K562 (cell line): ENCODE results near the gene RAI1. TPM values are rescaled to one million over a fixed set of nuclear protein-coding genes. Genes with fewer than 3 reads are reported as not detected.

Experiments used
- ARID4B ChIP-seq: sonication (generic); formaldehyde crosslinking; IDR thresholded peaks from 2 replicates; pipeline ENCODE4 v1.8.0; 2022; ENCODE audit warnings: mild to moderate bottlenecking, missing genetic modification reagents
- CBX2 ChIP-seq: fragments of 200-600 bp; sonication (generic); IDR thresholded peaks from one replicate; pipeline ENCODE4 v1.6.1; 2012; ENCODE audit warnings: mild to moderate bottlenecking, low read length, inconsistent platforms; ENCODE audit not compliant: insufficient read depth, poor library complexity, severe bottlenecking
- CREM ChIP-seq: IDR thresholded peaks from 2 replicates; pipeline ENCODE4 v1.6.1; 2014; ENCODE audit warnings: antibody characterized with exemption, low read depth
- DPF2 ChIP-seq: fragments of 450-650 bp; IDR thresholded peaks from 2 replicates; pipeline ENCODE4 v1.6.1; 2016
- FOXK2 ChIP-seq, 2 experiments: fragments of 450-650 bp; IDR thresholded peaks in 1 of 2; conservative IDR thresholded peaks in 1 of 2; 2 replicates each; pipeline ENCODE4 v1.6.1; 2016; ENCODE audit warnings: low read depth in 2 of 2, mild to moderate bottlenecking in 1 of 2
- GATAD2B ChIP-seq: fragments of 450-650 bp; IDR thresholded peaks from 2 replicates; pipeline ENCODE4 v1.6.1; 2017; ENCODE audit warnings: mild to moderate bottlenecking, borderline replicate concordance
- HIVEP1 ChIP-seq: fragments of 250-450 bp; sonication (Bioruptor Pico); IDR thresholded peaks from 2 replicates; pipeline ENCODE4 v1.4.0; 2020; ENCODE audit warnings: mild to moderate bottlenecking
- JUN ChIP-seq, 2 experiments: sonication (generic) in 1 of 2; formaldehyde crosslinking in 1 of 2; IDR thresholded peaks; 2 replicates each; pipeline versions ENCODE4 v1.6.1 to v1.8.0; 2012 to 2022; ENCODE audit warnings: borderline replicate concordance in 2 of 2, mild to moderate bottlenecking in 2 of 2, improper control_type of control experiment in 1 of 2, low read depth in 1 of 2, low read length in 1 of 2, missing genetic modification reagents in 1 of 2
- KAT8 ChIP-seq: fragments of 450-650 bp; IDR thresholded peaks from 2 replicates; pipeline ENCODE4 v1.6.1; 2016; ENCODE audit warnings: low read depth, mild to moderate bottlenecking
- MIER1 ChIP-seq: fragments of 450-650 bp; IDR thresholded peaks from 2 replicates; pipeline ENCODE4 v1.6.1; 2016; ENCODE audit warnings: antibody characterized with exemption, mild to moderate bottlenecking, low read depth
- RBM34 ChIP-seq: fragments of 200-400 bp; formaldehyde crosslinking; IDR thresholded peaks from 2 replicates; pipeline ENCODE4 v1.6.1; 2018; ENCODE audit warnings: low read length, borderline replicate concordance; ENCODE audit not compliant: insufficient read depth
- RFX5 ChIP-seq: IDR thresholded peaks from 2 replicates; pipeline ENCODE4 v1.6.1; 2011; ENCODE audit warnings: low read depth, mild to moderate bottlenecking, improper control_type of control experiment, low read length
- SAFB2 ChIP-seq: fragments of 200-400 bp; formaldehyde crosslinking; IDR thresholded peaks from 2 replicates; pipeline ENCODE4 v1.6.1; 2018; ENCODE audit warnings: borderline replicate concordance, low read length, low read depth, moderate library complexity; ENCODE audit not compliant: severe bottlenecking
- U2AF1 ChIP-seq: fragments of 200-400 bp; formaldehyde crosslinking; optimal IDR thresholded peaks from 2 replicates; pipeline ENCODE3; 2017; ENCODE audit warnings: mild to moderate bottlenecking, low read depth, low read length, moderate library complexity
- ZKSCAN8 ChIP-seq: fragments of 200-800 bp; sonication (Bioruptor generic); IDR thresholded peaks from 2 replicates; pipeline ENCODE4 v1.6.1; 2016; ENCODE audit warnings: missing genetic modification characterization, missing compliant biosample characterization
- ZNF280B ChIP-seq: fragments of 250-450 bp; sonication (Bioruptor Pico); IDR thresholded peaks from 2 replicates; pipeline ENCODE4 v1.5.1; 2021; ENCODE audit warnings: mild to moderate bottlenecking
- ZNF354B ChIP-seq: fragments of 250-450 bp; sonication (Bioruptor Pico); IDR thresholded peaks from 2 replicates; pipeline ENCODE4 v1.4.0; 2020
- ZNF830 ChIP-seq: fragments of 250-450 bp; sonication (Bioruptor Pico); IDR thresholded peaks from 2 replicates; pipeline ENCODE4 v1.5.0; 2021; ENCODE audit warnings: mild to moderate bottlenecking
- polyA plus RNA-seq, 8 experiments: library from polyadenylated mRNA; depleted of rRNA in 4 of 8; stranded (reverse) in 5 of 8; unstranded in 3 of 8; fragments of >200 nt; fragmentation: Nextera tagmentation in 2 of 8; fragmentation: Illumina TruSeq in 1 of 8; extraction: Ambion mirVana in 2 of 8; extraction: Trizol in 1 of 8; gene quantifications; 2 replicates each; pipeline versions ENCODE4 v1.2.1 to v1.2.3, GENCODE V29; 2011 to 2014; ENCODE audit warnings: inconsistent platforms in 1 of 8, missing spikeins in 1 of 8
- total RNA-seq, 7 experiments: library from RNA; depleted of rRNA in 6 of 7; stranded (reverse); fragments of >200 nt in 6 of 7; fragmentation: Illumina TruSeq in 2 of 7; extraction: Trizol in 2 of 7; gene quantifications; 2 replicates each; pipeline versions ENCODE4 v1.2.1 to v1.2.3, GENCODE V29; 2011 to 2021; ENCODE audit warnings: low replicate concordance in 1 of 7
- TF ChIP-seq, protein P1 (sequence below): sonication (generic); formaldehyde crosslinking; IDR thresholded peaks from 2 replicates; pipeline ENCODE4 v1.8.1; 2023; ENCODE audit warnings: mild to moderate bottlenecking, missing genetic modification reagents
- TF ChIP-seq, protein P2 (sequence below), 2 experiments: fragments of 250-450 bp in 1 of 2; fragments of 450-650 bp in 1 of 2; sonication (Bioruptor Pico) in 1 of 2; IDR thresholded peaks; 2 replicates each; pipeline versions ENCODE4 v1.6.1 to v1.8.0; 2016 to 2021; ENCODE audit warnings: mild to moderate bottlenecking in 2 of 2, moderate library complexity in 2 of 2, missing compliant biosample characterization in 1 of 2, missing genetic modification characterization in 1 of 2

Gene RAI1
- total and polyA plus RNA-seq, 9 of the 15 experiments (the other 6 are each of a cell fraction or from before 2014, with no cell fraction given) = 0.68 to 19.9 (median 5.5) TPM

DNA sequence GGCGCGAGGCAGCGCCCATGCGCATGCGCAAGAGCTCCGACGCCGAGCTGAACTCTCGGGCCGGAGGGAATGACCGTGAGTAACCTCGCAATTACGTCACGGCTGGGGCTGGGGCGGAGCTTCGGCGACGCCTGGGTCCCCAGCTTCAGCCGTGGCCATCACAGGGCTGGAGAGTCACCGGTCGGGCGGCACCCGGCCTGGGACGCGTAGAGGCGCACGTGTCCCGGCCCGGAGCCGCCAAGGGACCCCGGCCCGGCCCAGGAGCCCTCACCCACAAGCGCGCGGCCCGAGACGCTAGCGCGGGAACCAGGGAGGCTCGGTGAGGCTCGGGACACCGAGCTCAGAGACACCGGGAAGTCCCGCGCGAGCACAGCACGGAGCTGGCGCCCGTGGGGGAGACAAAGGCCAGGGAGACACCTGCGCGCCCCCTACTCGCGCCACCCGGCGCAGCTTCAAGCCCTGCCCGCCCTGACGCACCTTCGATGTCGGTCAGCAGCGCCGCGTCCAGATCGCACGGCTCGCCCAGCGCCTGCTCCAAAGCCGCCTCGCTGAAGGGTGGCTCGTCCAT is 155.1 kb downstream of the RAI1 start (continued):
- no peak for TF ChIP-seq ZNF280B
- TF ChIP-seq ZNF354B (CRISPR knock-in tag) = no peak
- no peak for TF ChIP-seq KAT8
- TF ChIP-seq CBX2 = no peak
- TF ChIP-seq, protein P1, sequence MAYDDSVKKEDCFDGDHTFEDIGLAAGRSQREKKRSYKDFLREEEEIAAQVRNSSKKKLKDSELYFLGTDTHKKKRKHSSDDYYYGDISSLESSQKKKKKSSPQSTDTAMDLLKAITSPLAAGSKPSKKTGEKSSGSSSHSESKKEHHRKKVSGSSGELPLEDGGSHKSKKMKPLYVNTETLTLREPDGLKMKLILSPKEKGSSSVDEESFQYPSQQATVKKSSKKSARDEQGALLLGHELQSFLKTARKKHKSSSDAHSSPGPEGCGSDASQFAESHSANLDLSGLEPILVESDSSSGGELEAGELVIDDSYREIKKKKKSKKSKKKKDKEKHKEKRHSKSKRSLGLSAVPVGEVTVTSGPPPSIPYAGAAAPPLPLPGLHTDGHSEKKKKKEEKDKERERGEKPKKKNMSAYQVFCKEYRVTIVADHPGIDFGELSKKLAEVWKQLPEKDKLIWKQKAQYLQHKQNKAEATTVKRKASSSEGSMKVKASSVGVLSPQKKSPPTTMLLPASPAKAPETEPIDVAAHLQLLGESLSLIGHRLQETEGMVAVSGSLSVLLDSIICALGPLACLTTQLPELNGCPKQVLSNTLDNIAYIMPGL (CRISPR knock-in tag) = no peak
- no peak for TF ChIP-seq SAFB2
- TF ChIP-seq ARID4B (CRISPR knock-in tag) = no peak; the same call in 1 of the 2 replicates
- TF ChIP-seq, protein P2, sequence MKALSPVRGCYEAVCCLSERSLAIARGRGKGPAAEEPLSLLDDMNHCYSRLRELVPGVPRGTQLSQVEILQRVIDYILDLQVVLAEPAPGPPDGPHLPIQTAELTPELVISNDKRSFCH (CRISPR knock-in tag; IDR thresholded peaks at IDR 0.05) = no peak
- TF ChIP-seq, protein P2 (tag; IDR thresholded peaks at IDR 0.05) = no peak; the same call in 1 of the 2 replicates
- peak; percentile 91 for TF ChIP-seq CREM
- TF ChIP-seq JUN (IDR thresholded peaks at IDR 0.05; ENCODE audit: borderline replicate concordance, low read depth, low read length) = peak; percentile 73
- no peak for TF ChIP-seq JUN (CRISPR knock-in tag; IDR thresholded peaks at IDR 0.05; ENCODE audit: borderline replicate concordance)
- TF ChIP-seq RBM34 = no peak
- TF ChIP-seq DPF2 = no peak
- TF ChIP-seq HIVEP1 (CRISPR knock-in tag) = no peak
- TF ChIP-seq FOXK2 (conservative IDR thresholded peaks at IDR 0.05 in 1 of 2, IDR thresholded peaks at IDR 0.05 in 1 of 2; ENCODE audit: low read depth in 2 of 2) = 0 out of 4 replicates have a peak, but pooled peaks of 1 of the 2 experiments have one; percentile 42
- no peak for TF ChIP-seq RFX5
- TF ChIP-seq ZNF830 = 0 out of 2 replicates have a peak, but pooled peaks have one; percentile 42
- TF ChIP-seq GATAD2B = no peak
- no peak for TF ChIP-seq ZKSCAN8 (CRISPR knock-in tag)
- no peak for TF ChIP-seq MIER1
- TF ChIP-seq U2AF1 = peak; percentile 91
